Measurements from ENCODE around the gene OPN1LW. TPM values are rescaled to one million over a fixed set of nuclear protein-coding genes. Genes with fewer than 3 reads are reported as not detected.

The OPN1LW gene
- total and polyA plus RNA-seq, 4 donors, result not detected

- Histone ChIP-seq H3K4me3 (no peak overlapping the region), H3K4me1 (ENCODE audit: control insufficient read depth in 5 of 5, insufficient read depth in 5 of 5, low read length in 5 of 5) (peaks cover 0 to 8% (median 0%) of the 10 kb centered on the region in 5 donors), H3K27me3 (ENCODE audit: control insufficient read depth in 3 of 3, insufficient read depth in 3 of 3, low read length in 2 of 3) (no peaks in the 10 kb centered on the region), H3K27ac (ENCODE audit: low read depth in 1 of 2, low read length in 1 of 2) (peak overlapping the region in 1 of 2 donors; percentile 12), H3K9me3 (ENCODE audit: control insufficient read depth in 4 of 4, insufficient read depth in 3 of 4, low read length in 3 of 4) (peaks cover 0 to 11% (median 1%) of the 10 kb centered on the region in 4 donors), H3K36me3 (ENCODE audit: control insufficient read depth in 4 of 4, insufficient read depth in 4 of 4, low read length in 4 of 4) (no peaks in the 10 kb centered on the region), H3K9ac (ENCODE audit: insufficient read depth in 1 of 2, low read length in 2 of 2) (no peak overlapping the region)
- ATAC-seq (ENCODE audit: insufficient read depth, low FRiP score) (no peak), DNase-seq (no peak)
- TF ChIP-seq, protein P1, sequence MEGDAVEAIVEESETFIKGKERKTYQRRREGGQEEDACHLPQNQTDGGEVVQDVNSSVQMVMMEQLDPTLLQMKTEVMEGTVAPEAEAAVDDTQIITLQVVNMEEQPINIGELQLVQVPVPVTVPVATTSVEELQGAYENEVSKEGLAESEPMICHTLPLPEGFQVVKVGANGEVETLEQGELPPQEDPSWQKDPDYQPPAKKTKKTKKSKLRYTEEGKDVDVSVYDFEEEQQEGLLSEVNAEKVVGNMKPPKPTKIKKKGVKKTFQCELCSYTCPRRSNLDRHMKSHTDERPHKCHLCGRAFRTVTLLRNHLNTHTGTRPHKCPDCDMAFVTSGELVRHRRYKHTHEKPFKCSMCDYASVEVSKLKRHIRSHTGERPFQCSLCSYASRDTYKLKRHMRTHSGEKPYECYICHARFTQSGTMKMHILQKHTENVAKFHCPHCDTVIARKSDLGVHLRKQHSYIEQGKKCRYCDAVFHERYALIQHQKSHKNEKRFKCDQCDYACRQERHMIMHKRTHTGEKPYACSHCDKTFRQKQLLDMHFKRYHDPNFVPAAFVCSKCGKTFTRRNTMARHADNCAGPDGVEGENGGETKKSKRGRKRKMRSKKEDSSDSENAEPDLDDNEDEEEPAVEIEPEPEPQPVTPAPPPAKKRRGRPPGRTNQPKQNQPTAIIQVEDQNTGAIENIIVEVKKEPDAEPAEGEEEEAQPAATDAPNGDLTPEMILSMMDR (IDR thresholded peaks at IDR 0.05; ENCODE audit: control extremely low read depth, extremely low read depth), result no peak
- WGBS, 2 donors, result 84 to 92% methylated on average over 2 to 4 of the region's 4 CpGs
Observed at GRCh38 chrX:154121207-154121606, 22.8 kb upstream of the OPN1LW start.

- H3K36me3 ChIP-seq (ENCODE audit: control insufficient read depth in 4 of 4, insufficient read depth in 4 of 4, low read length in 4 of 4), result no peaks in the 10 kb centered on the region
- H3K9me3 ChIP-seq (ENCODE audit: control insufficient read depth in 4 of 4, insufficient read depth in 3 of 4, low read length in 3 of 4), result peaks cover 0 to 11% (median 1%) of the 10 kb centered on the region in 4 donors
- no peak overlapping the region for H3K27ac ChIP-seq (ENCODE audit: low read depth in 1 of 2, low read length in 1 of 2)
- H3K4me3 ChIP-seq, result no peak overlapping the region
- no peaks in the 10 kb centered on the region for H3K27me3 ChIP-seq (ENCODE audit: control insufficient read depth in 3 of 3, insufficient read depth in 3 of 3, low read length in 2 of 3)
- no peak overlapping the region for H3K9ac ChIP-seq (ENCODE audit: insufficient read depth in 1 of 2, low read length in 2 of 2)
- no peak for ATAC-seq (ENCODE audit: insufficient read depth, low FRiP score)
- TF ChIP-seq, protein P1 (IDR thresholded peaks at IDR 0.05; ENCODE audit: control extremely low read depth, extremely low read depth), result no peak
- DNase-seq, result peak; percentile 33 to 64 (median 49)
- WGBS, 2 donors, result 42 to 58% methylated on average over 11 of the region's 11 CpGs
- peaks cover 0 to 8% (median 0%) of the 10 kb centered on the region in 5 donors for H3K4me1 ChIP-seq (ENCODE audit: control insufficient read depth in 5 of 5, insufficient read depth in 5 of 5, low read length in 5 of 5)
Observed at GRCh38 chrX:154121961-154122360, 22.1 kb upstream of the OPN1LW start.

- H3K27me3 ChIP-seq (ENCODE audit: control insufficient read depth in 3 of 3, insufficient read depth in 3 of 3, low read length in 2 of 3), result no peaks in the 10 kb centered on the region
- DNase-seq (peak in 1 of 3 donors; percentile 14), ATAC-seq (ENCODE audit: insufficient read depth, low FRiP score) (peak; percentile 34)
- H3K4me3 ChIP-seq, result no peak overlapping the region
- WGBS, 2 donors, result 71 to 76% methylated on average over 22 of the region's 22 CpGs
- H3K4me1 ChIP-seq (ENCODE audit: control insufficient read depth in 5 of 5, insufficient read depth in 5 of 5, low read length in 5 of 5), result peaks cover 0 to 8% (median 0%) of the 10 kb centered on the region in 5 donors
- peaks cover 0 to 6% (median 1%) of the 10 kb centered on the region in 4 donors for H3K9me3 ChIP-seq (ENCODE audit: control insufficient read depth in 4 of 4, insufficient read depth in 3 of 4, low read length in 3 of 4)
- no peak overlapping the region for H3K27ac ChIP-seq (ENCODE audit: low read depth in 1 of 2, low read length in 1 of 2)
- H3K36me3 ChIP-seq (ENCODE audit: control insufficient read depth in 4 of 4, insufficient read depth in 4 of 4, low read length in 4 of 4), result no peaks in the 10 kb centered on the region
- H3K9ac ChIP-seq (ENCODE audit: insufficient read depth in 1 of 2, low read length in 2 of 2), result no peak overlapping the region
- TF ChIP-seq, protein P1 (IDR thresholded peaks at IDR 0.05; ENCODE audit: control extremely low read depth, extremely low read depth), result no peak
Observed at GRCh38 chrX:154123241-154124219, 20.5 kb upstream of the OPN1LW start.

All from lung (tissue), 12 donors.